SK-N-SH treated with all-trans-retinoic acid at 6 μM for 48 hours (cell line): Measurements from ENCODE around the gene GLRX.

Experiments used
- ATAC-seq: fragments of 200-7000 bp; cut with Tn5 transposase; 3 replicates; pipeline ENCODE4 v1.9.1; 2020; ENCODE audit warnings: mild to moderate bottlenecking, moderate library complexity
- ARNTL ChIP-seq: fragments of 450-650 bp; formaldehyde crosslinking; IDR thresholded peaks from 2 replicates; pipeline ENCODE4 v1.5.0; 2020; ENCODE audit warnings: low read depth, mild to moderate bottlenecking, moderate library complexity, borderline replicate concordance
- CSDC2 ChIP-seq: fragments of 250-450 bp; sonication (Bioruptor Pico); IDR thresholded peaks from 2 replicates; pipeline ENCODE4 v1.5.0; 2020; ENCODE audit warnings: mild to moderate bottlenecking, moderate library complexity
- CSRNP3 ChIP-seq: fragments of 250-450 bp; sonication (Bioruptor Pico); IDR thresholded peaks from 2 replicates; pipeline ENCODE4 v1.5.1; 2021; ENCODE audit warnings: mild to moderate bottlenecking, moderate library complexity
- ESRRG ChIP-seq: fragments of 250-450 bp; sonication (Bioruptor Pico); IDR thresholded peaks from 2 replicates; pipeline ENCODE4 v1.6.1; 2021; ENCODE audit warnings: mild to moderate bottlenecking
- PATZ1 ChIP-seq: fragments of 250-450 bp; sonication (Bioruptor Pico); IDR thresholded peaks from 2 replicates; pipeline ENCODE4 v1.8.0; 2020; ENCODE audit warnings: mild to moderate bottlenecking, moderate library complexity, borderline replicate concordance
- POU6F1 ChIP-seq: fragments of 250-450 bp; sonication (Bioruptor Pico); IDR thresholded peaks from 2 replicates; pipeline ENCODE4 v1.8.0; 2021; ENCODE audit warnings: low read depth, mild to moderate bottlenecking, moderate library complexity, borderline replicate concordance
- PPARA ChIP-seq: fragments of 250-450 bp; sonication (Bioruptor Pico); IDR thresholded peaks from 2 replicates; pipeline ENCODE4 v1.5.0; 2020; ENCODE audit warnings: mild to moderate bottlenecking, borderline replicate concordance
- RARB ChIP-seq: fragments of 250-450 bp; sonication (Bioruptor Pico); IDR thresholded peaks from 2 replicates; pipeline ENCODE4 v1.8.0; 2021; ENCODE audit warnings: mild to moderate bottlenecking, moderate library complexity
- TCF4 ChIP-seq: fragments of 250-450 bp; sonication (Bioruptor Pico); IDR thresholded peaks from 2 replicates; pipeline ENCODE4 v1.8.0; 2021; ENCODE audit warnings: mild to moderate bottlenecking, moderate library complexity, borderline replicate concordance
- TOX ChIP-seq: fragments of 250-450 bp; sonication (Bioruptor Pico); IDR thresholded peaks from 2 replicates; pipeline ENCODE4 v1.8.0; 2021; ENCODE audit warnings: mild to moderate bottlenecking, moderate library complexity, borderline replicate concordance
- TSHZ2 ChIP-seq: fragments of 250-450 bp; sonication (Bioruptor Pico); IDR thresholded peaks from 2 replicates; pipeline ENCODE4 v1.5.0; 2020; ENCODE audit warnings: mild to moderate bottlenecking, moderate library complexity
- ZFP3 ChIP-seq: fragments of 250-450 bp; sonication (Bioruptor Pico); IDR thresholded peaks from 2 replicates; pipeline ENCODE4 v1.5.0; 2020; ENCODE audit warnings: mild to moderate bottlenecking, moderate library complexity
- ZFP30 ChIP-seq: fragments of 450-650 bp; formaldehyde crosslinking; IDR thresholded peaks from 2 replicates; pipeline ENCODE4 v1.5.0; 2022; ENCODE audit warnings: mild to moderate bottlenecking, moderate library complexity
- ZNF565 ChIP-seq: fragments of 450-650 bp; formaldehyde crosslinking; conservative IDR thresholded peaks from 2 replicates; pipeline ENCODE4 v1.5.0; 2020; ENCODE audit warnings: low read depth, mild to moderate bottlenecking, moderate library complexity
- ZNF70 ChIP-seq: fragments of 450-650 bp; formaldehyde crosslinking; IDR thresholded peaks from 2 replicates; pipeline ENCODE4 v1.5.0; 2020; ENCODE audit warnings: mild to moderate bottlenecking, moderate library complexity
- ZNF8 ChIP-seq: fragments of 450-650 bp; formaldehyde crosslinking; IDR thresholded peaks from 2 replicates; pipeline ENCODE4 v1.5.0; 2020; ENCODE audit warnings: mild to moderate bottlenecking, moderate library complexity
- TF ChIP-seq, protein P1 (sequence below): fragments of 250-450 bp; sonication (Bioruptor Pico); IDR thresholded peaks from 2 replicates; pipeline ENCODE4 v1.5.1; 2020; ENCODE audit warnings: low read depth, mild to moderate bottlenecking, moderate library complexity

GLRX gene

DNA sequence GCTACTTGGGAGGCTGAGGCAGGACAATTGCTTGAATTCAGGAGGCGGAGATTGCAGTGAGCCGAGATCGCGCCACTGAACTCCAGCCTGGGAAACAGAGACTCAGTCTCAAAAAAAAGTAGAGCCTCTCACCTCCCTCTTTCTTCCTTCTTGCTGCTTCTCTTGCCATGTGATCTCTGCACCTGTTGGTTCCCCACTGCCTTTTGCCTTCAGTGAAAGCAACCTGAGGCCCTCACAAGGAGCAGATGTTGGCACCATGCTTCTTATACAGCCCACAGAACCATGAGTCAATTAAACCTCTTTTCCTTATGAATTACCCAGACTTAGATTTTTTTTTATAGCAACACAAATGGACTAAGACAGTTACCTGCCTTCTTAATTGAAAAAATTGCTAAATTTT is 45.6 kb upstream of the GLRX start (continued):
- TF ChIP-seq TSHZ2 (CRISPR knock-in tag): no peak
- no peak for TF ChIP-seq ARNTL (CRISPR knock-in tag)
- no peak for TF ChIP-seq PPARA (CRISPR knock-in tag)
- TF ChIP-seq ZNF8 (CRISPR knock-in tag): no peak
- no peak for TF ChIP-seq ZFP3
- no peak for TF ChIP-seq POU6F1 (CRISPR knock-in tag)
- no peak for TF ChIP-seq ZFP30 (CRISPR knock-in tag)
- no peak for TF ChIP-seq TCF4
- TF ChIP-seq ZNF565 (CRISPR knock-in tag): no peak
- TF ChIP-seq, all 23 proteins: peak for 0

DNA sequence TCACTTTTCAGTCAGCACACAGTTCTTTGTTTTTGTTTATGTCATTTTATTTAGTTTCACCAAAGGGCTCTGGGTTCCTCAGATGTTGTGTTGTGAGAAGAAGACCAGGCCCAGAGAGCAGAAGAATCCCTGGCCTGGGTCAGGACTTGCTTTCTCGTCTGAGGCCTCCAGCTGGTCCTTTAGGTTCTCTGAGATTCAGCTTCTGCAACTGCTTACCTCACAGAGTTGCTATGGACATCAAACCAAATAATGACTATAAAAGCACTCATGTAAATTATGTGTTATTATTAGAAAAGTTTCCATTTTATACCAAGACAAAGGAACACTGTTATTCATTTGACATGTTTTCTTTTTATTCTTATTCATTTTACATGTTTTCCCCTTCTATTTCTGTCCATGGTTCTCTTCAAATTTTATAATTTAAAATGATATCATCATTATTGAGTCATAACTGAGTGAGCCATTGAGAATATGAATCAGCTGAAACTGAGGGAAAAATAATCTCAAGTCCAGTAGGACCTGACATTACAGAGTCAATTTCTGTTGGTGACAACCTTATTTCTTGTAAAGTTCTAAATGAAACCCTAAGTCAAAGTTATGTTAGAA is 44.0 kb upstream of the GLRX start:
- no peak for ATAC-seq
- TF ChIP-seq CSRNP3 (CRISPR knock-in tag): no peak
- no peak for TF ChIP-seq CSDC2 (CRISPR knock-in tag)
- TF ChIP-seq ESRRG (CRISPR knock-in tag): no peak
- TF ChIP-seq TCF4: no peak
- TF ChIP-seq TOX (CRISPR knock-in tag): no peak
- TF ChIP-seq, protein P1, sequence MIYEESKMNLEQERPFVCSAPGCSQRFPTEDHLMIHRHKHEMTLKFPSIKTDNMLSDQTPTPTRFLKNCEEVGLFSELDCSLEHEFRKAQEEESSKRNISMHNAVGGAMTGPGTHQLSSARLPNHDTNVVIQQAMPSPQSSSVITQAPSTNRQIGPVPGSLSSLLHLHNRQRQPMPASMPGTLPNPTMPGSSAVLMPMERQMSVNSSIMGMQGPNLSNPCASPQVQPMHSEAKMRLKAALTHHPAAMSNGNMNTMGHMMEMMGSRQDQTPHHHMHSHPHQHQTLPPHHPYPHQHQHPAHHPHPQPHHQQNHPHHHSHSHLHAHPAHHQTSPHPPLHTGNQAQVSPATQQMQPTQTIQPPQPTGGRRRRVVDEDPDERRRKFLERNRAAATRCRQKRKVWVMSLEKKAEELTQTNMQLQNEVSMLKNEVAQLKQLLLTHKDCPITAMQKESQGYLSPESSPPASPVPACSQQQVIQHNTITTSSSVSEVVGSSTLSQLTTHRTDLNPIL (CRISPR knock-in tag): no peak
- TF ChIP-seq RARB (CRISPR knock-in tag): no peak
- no peak for TF ChIP-seq ZNF565 (CRISPR knock-in tag)
- no peak for TF ChIP-seq ZNF8 (CRISPR knock-in tag)
- no peak for TF ChIP-seq ZNF70 (CRISPR knock-in tag)
- no peak for TF ChIP-seq TSHZ2 (CRISPR knock-in tag)
- no peak for TF ChIP-seq PATZ1 (CRISPR knock-in tag)
